GM10266 (cell line): ENCODE results near the gene TMEM74B.

ENCODE experiments used
- DNase-seq: peaks from one replicate; pipeline ENCODE4 v3.0.0; 2012; ENCODE audit errors: extremely low spot score
- CTCF ChIP-seq: IDR thresholded peaks from 2 replicates; pipeline ENCODE4 v1.5.1; 2012; ENCODE audit warnings: mild to moderate bottlenecking, low read depth; ENCODE audit not compliant: control insufficient read depth, insufficient read depth; ENCODE audit errors: missing control alignments

Gene TMEM74B

GRCh38 chr20:1174787-1175186 is 10.0 kb downstream of the TMEM74B start:
- no peak for TF ChIP-seq CTCF

GRCh38 chr20:1173698-1174097 is 11.1 kb downstream of the TMEM74B start:
- DNase-seq = no peak
- TF ChIP-seq CTCF = no peak

More at GRCh38 chr20:1174787-1175186, 10.0 kb downstream of the TMEM74B start:
- no peak for DNase-seq

GRCh38 chr20:1171461-1172093 is 13.2 kb downstream of the TMEM74B start:
- DNase-seq = no peak
- TF ChIP-seq CTCF = no peak

GRCh38 chr20:1169224-1169623 is 15.6 kb downstream of the TMEM74B start:
- no peak for TF ChIP-seq CTCF
- DNase-seq = no peak

GRCh38 chr20:1166948-1167720 is 17.6 kb downstream of the TMEM74B start:
- TF ChIP-seq CTCF = no peak
- DNase-seq = no peak

- TF ChIP-seq CTCF = no peak
- no peak for DNase-seq
Observed at GRCh38 chr20:1165941-1166340, 18.8 kb downstream of the TMEM74B start.

- no peak for DNase-seq
- TF ChIP-seq CTCF = no peak
Observed at GRCh38 chr20:1165521-1165920, 19.3 kb downstream of the TMEM74B start.
